Thyroid gland (tissue), 4 donors: ENCODE data around the gene OVAAL. TPM values are rescaled to one million over a fixed set of nuclear protein-coding genes. Genes with fewer than 3 reads are reported as not detected.

Source experiments
- DNase-seq, 2 donors: peaks; one replicate each; pipeline ENCODE4 v3.0.0-alpha.2; 2019
- H3K27ac ChIP-seq, 3 donors: fragments of 200-600 bp; sonication (generic); 1 replicate in 2 of 3; 2 replicates in 1 of 3; pipeline ENCODE4 v1.5.1; 2016 to 2019; ENCODE audit warnings: mild to moderate bottlenecking in 1 of 3, moderate library complexity in 1 of 3
- H3K27me3 ChIP-seq: fragments of 200-600 bp; sonication (generic); one replicate; pipeline ENCODE4 v1.5.1; 2019
- H3K36me3 ChIP-seq, 2 donors: fragments of 200-600 bp; sonication (generic); one replicate each; pipeline ENCODE4 v1.5.1; 2016 to 2019
- H3K4me1 ChIP-seq, 2 donors: fragments of 200-600 bp; sonication (generic); one replicate each; pipeline ENCODE4 v1.5.1; 2017 to 2019
- H3K4me3 ChIP-seq, 3 donors: fragments of 200-600 bp; sonication (generic); replicated peaks in 1 of 3; 1 replicate in 2 of 3; 2 replicates in 1 of 3; pipeline ENCODE4 v1.5.1; 2016; ENCODE audit warnings: mild to moderate bottlenecking in 1 of 3
- H3K9me3 ChIP-seq: fragments of 200-600 bp; sonication (generic); one replicate; pipeline ENCODE4 v1.5.1; 2017
- POLR2A ChIP-seq, 2 donors: fragments of 450-650 bp; IDR thresholded peaks; one replicate each; pipeline ENCODE4 v1.6.1; 2017; ENCODE audit warnings: antibody characterized with exemption in 2 of 2, mild to moderate bottlenecking in 2 of 2, moderate library complexity in 1 of 2
- WGBS, 2 donors: methylation state at CpG; one replicate each; pipeline ENCODE4 v1.1.5; 2017; 5-methylcytosine and 5-hydroxymethylcytosine counted together
- intact Hi-C: fragments of 100-400 bp; cut with DNase I; formaldehyde crosslinking; loops from one replicate; pipeline ENCODE4 v1.15.1; 2023
- total RNA-seq, 4 donors: library from RNA; depleted of rRNA; stranded (reverse); fragments of >200 nt; gene quantifications; one replicate each; pipeline ENCODE4 v1.2.3, GENCODE V29; 2016
- TF ChIP-seq, protein P1 (sequence below), 6 experiments: fragments of 200-600 bp in 3 of 6; fragments of 450-650 bp in 3 of 6; sonication (generic) in 3 of 6; IDR thresholded peaks; one replicate each; pipeline ENCODE4 v1.5.1; 2016 to 2019; ENCODE audit warnings: antibody characterized with exemption in 6 of 6, mild to moderate bottlenecking in 2 of 6, inconsistent platforms in 1 of 6, moderate library complexity in 1 of 6

The OVAAL gene
- total RNA-seq, 4 donors from 2014 or later: not detected

DNA sequence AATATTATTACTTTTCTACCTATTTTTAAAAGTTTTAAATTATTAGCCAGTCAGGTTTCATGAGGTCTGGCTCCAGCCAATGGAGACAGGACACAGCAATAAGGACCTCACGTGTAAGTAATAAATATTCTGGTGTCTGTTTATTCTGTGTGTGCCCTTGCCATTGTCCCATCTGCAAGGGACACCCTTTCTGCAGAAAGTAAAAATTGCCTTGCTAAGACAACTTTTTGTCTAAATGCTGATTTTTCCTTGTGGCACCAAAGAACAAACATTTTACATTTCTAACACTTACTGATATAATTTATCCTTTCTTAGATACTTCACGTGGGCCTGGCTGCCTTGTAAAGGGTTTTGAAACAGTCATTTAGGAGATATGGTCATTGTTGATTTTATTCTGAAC lies 29.4 kb downstream of the OVAAL start:
- Histone ChIP-seq H3K4me3 (no peak overlapping the region), H3K36me3 (no peaks in the 10 kb centered on the region), H3K27me3 (no peaks in the 10 kb centered on the region), H3K27ac (no peak overlapping the region), H3K9me3 (no peaks in the 10 kb centered on the region), H3K4me1 (peaks cover 16 to 23% of the 10 kb centered on the region in 2 donors)
- no peak for DNase-seq
- TF ChIP-seq POLR2A (IDR thresholded peaks at IDR 0.05): no peak
- TF ChIP-seq, protein P1, sequence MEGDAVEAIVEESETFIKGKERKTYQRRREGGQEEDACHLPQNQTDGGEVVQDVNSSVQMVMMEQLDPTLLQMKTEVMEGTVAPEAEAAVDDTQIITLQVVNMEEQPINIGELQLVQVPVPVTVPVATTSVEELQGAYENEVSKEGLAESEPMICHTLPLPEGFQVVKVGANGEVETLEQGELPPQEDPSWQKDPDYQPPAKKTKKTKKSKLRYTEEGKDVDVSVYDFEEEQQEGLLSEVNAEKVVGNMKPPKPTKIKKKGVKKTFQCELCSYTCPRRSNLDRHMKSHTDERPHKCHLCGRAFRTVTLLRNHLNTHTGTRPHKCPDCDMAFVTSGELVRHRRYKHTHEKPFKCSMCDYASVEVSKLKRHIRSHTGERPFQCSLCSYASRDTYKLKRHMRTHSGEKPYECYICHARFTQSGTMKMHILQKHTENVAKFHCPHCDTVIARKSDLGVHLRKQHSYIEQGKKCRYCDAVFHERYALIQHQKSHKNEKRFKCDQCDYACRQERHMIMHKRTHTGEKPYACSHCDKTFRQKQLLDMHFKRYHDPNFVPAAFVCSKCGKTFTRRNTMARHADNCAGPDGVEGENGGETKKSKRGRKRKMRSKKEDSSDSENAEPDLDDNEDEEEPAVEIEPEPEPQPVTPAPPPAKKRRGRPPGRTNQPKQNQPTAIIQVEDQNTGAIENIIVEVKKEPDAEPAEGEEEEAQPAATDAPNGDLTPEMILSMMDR (IDR thresholded peaks at IDR 0.05): no peak
- 89 to 93% methylated on average over 2 of the region's 2 CpGs for WGBS, 2 donors
- intact Hi-C loops: no loop called here

DNA sequence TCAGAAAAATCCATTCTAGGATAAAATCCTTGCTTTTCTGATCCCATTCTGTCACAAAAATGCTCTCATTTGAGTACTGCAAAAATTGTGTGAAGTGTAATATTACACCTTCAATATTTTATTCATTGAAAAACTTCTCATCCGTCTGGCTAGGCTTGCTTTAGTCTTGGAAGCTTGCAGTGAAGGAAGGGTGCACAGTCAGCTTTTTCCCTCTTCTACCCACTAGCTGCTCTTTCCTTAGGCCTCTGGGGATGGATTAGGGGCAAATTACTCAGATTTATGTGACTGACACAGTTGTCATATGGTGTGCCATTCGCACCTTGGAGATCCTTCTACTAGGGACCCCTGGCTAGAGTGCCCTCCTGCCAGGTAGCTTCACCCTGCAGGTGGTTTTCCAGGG lies 32.1 kb downstream of the OVAAL start:
- Histone ChIP-seq H3K27me3 (no peaks in the 10 kb centered on the region), H3K27ac (no peak overlapping the region), H3K9me3 (no peaks in the 10 kb centered on the region), H3K36me3 (no peaks in the 10 kb centered on the region), H3K4me1 (peaks cover 8 to 16% of the 10 kb centered on the region in 2 donors), H3K4me3 (no peak overlapping the region)
- 88 to 94% methylated on average over 2 of the region's 2 CpGs for WGBS, 2 donors
- no peak for DNase-seq
- intact Hi-C loops: no loop called here
- TF ChIP-seq, protein P1 (IDR thresholded peaks at IDR 0.05): no peak
- no peak for TF ChIP-seq POLR2A (IDR thresholded peaks at IDR 0.05)

DNA sequence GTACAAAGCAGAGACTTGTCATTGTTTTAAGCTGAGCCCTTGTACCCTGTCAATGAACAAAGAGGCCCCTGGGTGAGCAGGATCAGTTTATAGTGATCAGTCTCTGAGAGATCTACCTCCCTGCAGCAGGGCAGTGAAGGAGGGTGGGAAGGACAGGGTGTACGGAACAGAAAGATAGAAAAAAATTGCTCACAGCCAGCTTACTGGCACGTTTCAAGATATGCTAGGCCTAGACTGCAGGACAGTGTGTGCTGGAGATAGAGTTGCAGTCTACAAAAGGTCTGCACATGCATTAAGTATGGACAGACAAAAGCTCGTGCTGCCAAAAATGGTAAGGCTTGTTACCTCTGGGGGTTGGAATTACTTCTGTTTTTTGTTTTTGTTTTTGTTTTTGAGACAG lies 34.6 kb downstream of the OVAAL start:
- 82 to 85% methylated on average over 3 of the region's 3 CpGs for WGBS, 2 donors
- no peak for DNase-seq

DNA sequence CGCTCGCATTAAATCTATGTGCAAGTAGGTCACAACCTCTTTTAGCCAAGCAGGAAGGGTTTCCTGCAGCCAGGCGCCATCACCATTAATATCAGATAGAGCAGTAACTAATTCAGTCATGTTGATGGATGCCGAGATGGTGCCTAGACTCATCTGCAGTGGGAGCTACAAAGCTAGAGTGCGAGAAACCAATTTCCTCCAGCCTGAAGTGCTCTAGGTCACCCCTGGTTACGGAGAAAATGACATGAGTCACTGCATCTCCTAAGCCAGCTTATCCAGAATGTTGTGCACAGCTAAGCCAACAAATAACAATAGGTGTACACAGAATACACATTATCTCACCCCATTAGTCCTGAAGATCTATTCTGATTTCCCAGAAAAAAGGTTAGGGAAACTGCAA lies 36.0 kb downstream of the OVAAL start:
- TF ChIP-seq, protein P1 (IDR thresholded peaks at IDR 0.05): no peak
- TF ChIP-seq POLR2A (IDR thresholded peaks at IDR 0.05): no peak
- no peak overlapping the region for H3K27ac ChIP-seq
- no peaks in the 10 kb centered on the region for H3K9me3 ChIP-seq
- 85% methylated on average over 6 of the region's 6 CpGs for WGBS, 2 donors
- H3K27me3 ChIP-seq: no peaks in the 10 kb centered on the region
- intact Hi-C loops: no loop called here
- DNase-seq: no peak
- peaks cover 0 to 6% of the 10 kb centered on the region in 2 donors for H3K4me1 ChIP-seq
- no peaks in the 10 kb centered on the region for H3K36me3 ChIP-seq
- H3K4me3 ChIP-seq: no peak overlapping the region

More for the DNA sequence above, 34.6 kb downstream of the OVAAL start:
- H3K4me1 ChIP-seq: peaks cover 0 to 6% of the 10 kb centered on the region in 2 donors
- TF ChIP-seq, protein P1 (IDR thresholded peaks at IDR 0.05): no peak
- no peak for TF ChIP-seq POLR2A (IDR thresholded peaks at IDR 0.05)
- intact Hi-C loops: no loop called here
- no peak overlapping the region for H3K4me3 ChIP-seq
- no peaks in the 10 kb centered on the region for H3K27me3 ChIP-seq
- H3K27ac ChIP-seq: no peak overlapping the region
- no peaks in the 10 kb centered on the region for H3K9me3 ChIP-seq
- no peaks in the 10 kb centered on the region for H3K36me3 ChIP-seq

DNA sequence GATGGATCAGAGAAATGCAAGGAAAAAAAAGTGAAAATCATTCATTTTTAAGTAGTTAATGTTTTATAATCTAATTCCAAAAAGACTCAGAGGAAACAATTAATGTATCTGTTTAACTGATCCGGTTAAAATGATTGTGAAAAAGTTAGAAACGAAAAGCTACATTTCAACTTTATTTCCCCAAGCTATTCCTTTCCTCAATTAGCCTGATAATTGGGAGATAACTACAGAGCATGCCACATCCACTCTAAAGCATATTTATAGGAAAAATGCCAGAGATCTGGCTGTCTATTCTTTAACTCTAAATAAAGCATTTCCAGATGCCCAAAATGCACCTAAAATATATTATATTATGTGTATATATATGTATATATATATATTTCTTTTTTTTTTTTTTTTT lies 37.2 kb downstream of the OVAAL start:
- H3K4me1 ChIP-seq: peaks cover 0 to 6% of the 10 kb centered on the region in 2 donors
- TF ChIP-seq, protein P1 (IDR thresholded peaks at IDR 0.05): no peak
- TF ChIP-seq POLR2A (IDR thresholded peaks at IDR 0.05): no peak
- no peaks in the 10 kb centered on the region for H3K36me3 ChIP-seq
- intact Hi-C loops: no loop called here
- no peak overlapping the region for H3K27ac ChIP-seq
- no peaks in the 10 kb centered on the region for H3K27me3 ChIP-seq
- WGBS, 2 donors: 80 to 83% methylated on average over 2 of the region's 2 CpGs
- H3K4me3 ChIP-seq: no peak overlapping the region
- H3K9me3 ChIP-seq: no peaks in the 10 kb centered on the region
- DNase-seq: no peak
